HEK293 (cell line): ENCODE results near the gene ALKBH2.
"Not testable (repeated sequence)": the region's sequence is repeated elsewhere in the genome, so short reads cannot be mapped to it uniquely, and the experiment has no call there.

ENCODE experiments used
- TRIM28 ChIP-seq: IDR thresholded peaks from 2 replicates; pipeline ENCODE4 v1.6.1; 2011; ENCODE audit warnings: low read length, control low read depth, borderline replicate concordance
- ZBTB20 ChIP-seq: fragments of 450-650 bp; formaldehyde crosslinking; IDR thresholded peaks from 2 replicates; pipeline ENCODE4 v1.5.1; 2016; ENCODE audit warnings: missing biosample characterization, missing genetic modification characterization
- ZNF423 ChIP-seq: fragments of 450-650 bp; formaldehyde crosslinking; IDR thresholded peaks from 2 replicates; pipeline ENCODE4 v1.5.1; 2016; ENCODE audit warnings: missing biosample characterization, missing genetic modification characterization
- ZNF558 ChIP-seq: fragments of 450-650 bp; formaldehyde crosslinking; IDR thresholded peaks from 2 replicates; pipeline ENCODE4 v1.5.1; 2016; ENCODE audit warnings: missing biosample characterization, missing genetic modification characterization
- TF ChIP-seq, protein P1 (sequence below): fragments of 450-650 bp; formaldehyde crosslinking; IDR thresholded peaks from 2 replicates; pipeline ENCODE4 v1.5.1; 2016; ENCODE audit warnings: missing biosample characterization, missing genetic modification characterization
- TF ChIP-seq, protein P2 (sequence below): fragments of 450-650 bp; formaldehyde crosslinking; IDR thresholded peaks from 2 replicates; pipeline ENCODE4 v1.5.1; 2016; ENCODE audit warnings: missing biosample characterization, missing genetic modification characterization
- TF ChIP-seq, protein P3 (sequence below): fragments of 450-650 bp; formaldehyde crosslinking; IDR thresholded peaks from 2 replicates; pipeline ENCODE4 v1.5.1; 2016; ENCODE audit warnings: missing biosample characterization, missing genetic modification characterization
- TF ChIP-seq, protein P4 (sequence below): fragments of 450-650 bp; formaldehyde crosslinking; IDR thresholded peaks from 2 replicates; pipeline ENCODE4 v1.5.1; 2016; ENCODE audit warnings: missing biosample characterization, missing genetic modification characterization

DNA sequence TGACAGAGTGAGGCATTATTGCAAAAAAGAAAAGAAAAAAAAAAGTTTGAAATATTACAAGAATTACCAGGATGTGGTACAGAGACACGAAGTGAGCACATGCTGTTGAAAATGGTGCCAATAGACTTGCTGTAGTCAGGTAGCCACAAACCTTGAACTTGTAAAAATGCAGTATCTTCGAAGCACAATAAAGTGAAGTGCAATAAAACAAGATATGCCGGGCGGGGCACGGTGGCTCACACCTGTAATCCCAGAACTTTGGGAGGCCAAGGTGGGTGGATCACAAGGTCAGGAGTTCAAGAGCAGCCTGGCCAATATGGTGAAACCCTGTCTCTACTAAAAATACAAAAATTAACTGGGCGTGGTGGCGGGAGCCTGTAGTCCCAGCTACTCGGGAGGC lies 43.5 kb downstream of the ALKBH2 start:
- TF ChIP-seq, protein P1, sequence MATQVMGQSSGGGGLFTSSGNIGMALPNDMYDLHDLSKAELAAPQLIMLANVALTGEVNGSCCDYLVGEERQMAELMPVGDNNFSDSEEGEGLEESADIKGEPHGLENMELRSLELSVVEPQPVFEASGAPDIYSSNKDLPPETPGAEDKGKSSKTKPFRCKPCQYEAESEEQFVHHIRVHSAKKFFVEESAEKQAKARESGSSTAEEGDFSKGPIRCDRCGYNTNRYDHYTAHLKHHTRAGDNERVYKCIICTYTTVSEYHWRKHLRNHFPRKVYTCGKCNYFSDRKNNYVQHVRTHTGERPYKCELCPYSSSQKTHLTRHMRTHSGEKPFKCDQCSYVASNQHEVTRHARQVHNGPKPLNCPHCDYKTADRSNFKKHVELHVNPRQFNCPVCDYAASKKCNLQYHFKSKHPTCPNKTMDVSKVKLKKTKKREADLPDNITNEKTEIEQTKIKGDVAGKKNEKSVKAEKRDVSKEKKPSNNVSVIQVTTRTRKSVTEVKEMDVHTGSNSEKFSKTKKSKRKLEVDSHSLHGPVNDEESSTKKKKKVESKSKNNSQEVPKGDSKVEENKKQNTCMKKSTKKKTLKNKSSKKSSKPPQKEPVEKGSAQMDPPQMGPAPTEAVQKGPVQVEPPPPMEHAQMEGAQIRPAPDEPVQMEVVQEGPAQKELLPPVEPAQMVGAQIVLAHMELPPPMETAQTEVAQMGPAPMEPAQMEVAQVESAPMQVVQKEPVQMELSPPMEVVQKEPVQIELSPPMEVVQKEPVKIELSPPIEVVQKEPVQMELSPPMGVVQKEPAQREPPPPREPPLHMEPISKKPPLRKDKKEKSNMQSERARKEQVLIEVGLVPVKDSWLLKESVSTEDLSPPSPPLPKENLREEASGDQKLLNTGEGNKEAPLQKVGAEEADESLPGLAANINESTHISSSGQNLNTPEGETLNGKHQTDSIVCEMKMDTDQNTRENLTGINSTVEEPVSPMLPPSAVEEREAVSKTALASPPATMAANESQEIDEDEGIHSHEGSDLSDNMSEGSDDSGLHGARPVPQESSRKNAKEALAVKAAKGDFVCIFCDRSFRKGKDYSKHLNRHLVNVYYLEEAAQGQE, result not testable (repeated sequence)
- TF ChIP-seq, protein P2, sequence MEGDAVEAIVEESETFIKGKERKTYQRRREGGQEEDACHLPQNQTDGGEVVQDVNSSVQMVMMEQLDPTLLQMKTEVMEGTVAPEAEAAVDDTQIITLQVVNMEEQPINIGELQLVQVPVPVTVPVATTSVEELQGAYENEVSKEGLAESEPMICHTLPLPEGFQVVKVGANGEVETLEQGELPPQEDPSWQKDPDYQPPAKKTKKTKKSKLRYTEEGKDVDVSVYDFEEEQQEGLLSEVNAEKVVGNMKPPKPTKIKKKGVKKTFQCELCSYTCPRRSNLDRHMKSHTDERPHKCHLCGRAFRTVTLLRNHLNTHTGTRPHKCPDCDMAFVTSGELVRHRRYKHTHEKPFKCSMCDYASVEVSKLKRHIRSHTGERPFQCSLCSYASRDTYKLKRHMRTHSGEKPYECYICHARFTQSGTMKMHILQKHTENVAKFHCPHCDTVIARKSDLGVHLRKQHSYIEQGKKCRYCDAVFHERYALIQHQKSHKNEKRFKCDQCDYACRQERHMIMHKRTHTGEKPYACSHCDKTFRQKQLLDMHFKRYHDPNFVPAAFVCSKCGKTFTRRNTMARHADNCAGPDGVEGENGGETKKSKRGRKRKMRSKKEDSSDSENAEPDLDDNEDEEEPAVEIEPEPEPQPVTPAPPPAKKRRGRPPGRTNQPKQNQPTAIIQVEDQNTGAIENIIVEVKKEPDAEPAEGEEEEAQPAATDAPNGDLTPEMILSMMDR (tag by site-specific recombination), result not testable (repeated sequence)
- TF ChIP-seq ZNF558 (tag by site-specific recombination); ZBTB20 (tag by site-specific recombination); TRIM28; ZNF423 (tag by site-specific recombination): not testable (repeated sequence)
- TF ChIP-seq, protein P3, sequence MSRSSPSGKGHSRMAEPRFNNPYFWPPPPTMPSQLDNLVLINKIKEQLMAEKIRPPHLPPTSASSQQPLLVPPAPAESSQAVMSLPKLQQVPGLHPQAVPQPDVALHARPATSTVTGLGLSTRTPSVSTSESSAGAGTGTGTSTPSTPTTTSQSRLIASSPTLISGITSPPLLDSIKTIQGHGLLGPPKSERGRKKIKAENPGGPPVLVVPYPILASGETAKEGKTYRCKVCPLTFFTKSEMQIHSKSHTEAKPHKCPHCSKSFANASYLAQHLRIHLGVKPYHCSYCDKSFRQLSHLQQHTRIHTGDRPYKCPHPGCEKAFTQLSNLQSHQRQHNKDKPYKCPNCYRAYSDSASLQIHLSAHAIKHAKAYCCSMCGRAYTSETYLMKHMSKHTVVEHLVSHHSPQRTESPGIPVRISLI (tag by site-specific recombination), result not testable (repeated sequence)
- TF ChIP-seq, protein P4, sequence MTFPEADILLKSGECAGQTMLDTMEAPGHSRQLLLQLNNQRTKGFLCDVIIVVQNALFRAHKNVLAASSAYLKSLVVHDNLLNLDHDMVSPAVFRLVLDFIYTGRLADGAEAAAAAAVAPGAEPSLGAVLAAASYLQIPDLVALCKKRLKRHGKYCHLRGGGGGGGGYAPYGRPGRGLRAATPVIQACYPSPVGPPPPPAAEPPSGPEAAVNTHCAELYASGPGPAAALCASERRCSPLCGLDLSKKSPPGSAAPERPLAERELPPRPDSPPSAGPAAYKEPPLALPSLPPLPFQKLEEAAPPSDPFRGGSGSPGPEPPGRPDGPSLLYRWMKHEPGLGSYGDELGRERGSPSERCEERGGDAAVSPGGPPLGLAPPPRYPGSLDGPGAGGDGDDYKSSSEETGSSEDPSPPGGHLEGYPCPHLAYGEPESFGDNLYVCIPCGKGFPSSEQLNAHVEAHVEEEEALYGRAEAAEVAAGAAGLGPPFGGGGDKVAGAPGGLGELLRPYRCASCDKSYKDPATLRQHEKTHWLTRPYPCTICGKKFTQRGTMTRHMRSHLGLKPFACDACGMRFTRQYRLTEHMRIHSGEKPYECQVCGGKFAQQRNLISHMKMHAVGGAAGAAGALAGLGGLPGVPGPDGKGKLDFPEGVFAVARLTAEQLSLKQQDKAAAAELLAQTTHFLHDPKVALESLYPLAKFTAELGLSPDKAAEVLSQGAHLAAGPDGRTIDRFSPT (tag by site-specific recombination), result not testable (repeated sequence)
